Upper lobe of right lung (tissue), 1 donor: ENCODE data around the gene PDZD8. TPM values are rescaled to one million over a fixed set of nuclear protein-coding genes. Genes with fewer than 3 reads are reported as not detected.

Experiments
- ATAC-seq: fragments of 200-7000 bp; cut with Tn5 transposase; one replicate; pipeline ENCODE4 v1.9.1; 2020; ENCODE audit warnings: mild to moderate bottlenecking, moderate library complexity
- DNase-seq: peaks from one replicate; pipeline ENCODE4 v3.0.0-alpha.2; 2020
- H3K27ac ChIP-seq: fragments of 200-600 bp; one replicate; pipeline ENCODE4 v1.8.0; 2022
- H3K27me3 ChIP-seq: fragments of 200-600 bp; one replicate; pipeline ENCODE4 v1.8.0; 2022; ENCODE audit warnings: mild to moderate bottlenecking
- H3K36me3 ChIP-seq: fragments of 200-600 bp; one replicate; pipeline ENCODE4 v1.8.0; 2022
- H3K4me1 ChIP-seq: fragments of 200-600 bp; one replicate; pipeline ENCODE4 v1.8.0; 2022
- H3K4me3 ChIP-seq: fragments of 200-600 bp; one replicate; pipeline ENCODE4 v1.8.0; 2022; ENCODE audit warnings: mild to moderate bottlenecking
- H3K9me3 ChIP-seq: fragments of 200-600 bp; one replicate; pipeline ENCODE4 v1.8.0; 2022
- intact Hi-C: fragments of 100-400 bp; cut with DNase I; formaldehyde crosslinking; loops from one replicate; pipeline ENCODE4 v1.11.0; 2022
- total RNA-seq: library from RNA; stranded (reverse); fragmentation: NEBNext Ultra II Directional; extraction: Animal tissue kit (Norgen Biotek cat#: 25700); gene quantifications from one replicate; pipeline ENCODE4 v1.2.1, GENCODE V29; 2021
- TF ChIP-seq, protein P1 (sequence below): fragments of 200-600 bp; IDR thresholded peaks from one replicate; pipeline ENCODE4 v1.8.0; 2022; ENCODE audit warnings: antibody characterized with exemption
- donor health status: DM: no; HTN: yes; CAD: no; lungs with severe emphysema.

Gene PDZD8
- total RNA-seq, 1 donor from 2014 or later: 38.7 TPM

DNA sequence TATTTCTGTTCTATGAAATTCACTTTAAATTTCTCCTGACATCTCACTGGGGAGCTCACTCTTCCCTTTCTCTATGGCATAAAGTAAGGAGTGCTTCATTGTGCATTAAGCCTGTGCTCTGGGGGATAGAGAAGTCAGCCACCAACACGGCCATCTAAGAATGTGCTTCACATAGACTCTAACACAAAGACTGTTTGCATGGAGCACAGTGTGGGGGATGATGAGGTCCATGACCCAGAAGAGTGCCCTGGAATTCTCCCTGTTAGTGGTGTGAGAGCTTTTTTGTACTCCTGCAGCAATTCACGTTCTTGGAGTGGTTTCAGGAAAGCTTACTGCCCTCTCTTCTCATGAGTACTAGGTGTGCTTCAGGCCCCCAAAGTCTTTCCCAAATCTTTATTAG is 43.9 kb upstream of the PDZD8 start:
- H3K4me3 ChIP-seq: no peak overlapping the region
- H3K27ac ChIP-seq: no peak overlapping the region
- DNase-seq (no peak), ATAC-seq (no peak)
- H3K27me3 ChIP-seq: no peaks in the 10 kb centered on the region
- TF ChIP-seq, protein P1, sequence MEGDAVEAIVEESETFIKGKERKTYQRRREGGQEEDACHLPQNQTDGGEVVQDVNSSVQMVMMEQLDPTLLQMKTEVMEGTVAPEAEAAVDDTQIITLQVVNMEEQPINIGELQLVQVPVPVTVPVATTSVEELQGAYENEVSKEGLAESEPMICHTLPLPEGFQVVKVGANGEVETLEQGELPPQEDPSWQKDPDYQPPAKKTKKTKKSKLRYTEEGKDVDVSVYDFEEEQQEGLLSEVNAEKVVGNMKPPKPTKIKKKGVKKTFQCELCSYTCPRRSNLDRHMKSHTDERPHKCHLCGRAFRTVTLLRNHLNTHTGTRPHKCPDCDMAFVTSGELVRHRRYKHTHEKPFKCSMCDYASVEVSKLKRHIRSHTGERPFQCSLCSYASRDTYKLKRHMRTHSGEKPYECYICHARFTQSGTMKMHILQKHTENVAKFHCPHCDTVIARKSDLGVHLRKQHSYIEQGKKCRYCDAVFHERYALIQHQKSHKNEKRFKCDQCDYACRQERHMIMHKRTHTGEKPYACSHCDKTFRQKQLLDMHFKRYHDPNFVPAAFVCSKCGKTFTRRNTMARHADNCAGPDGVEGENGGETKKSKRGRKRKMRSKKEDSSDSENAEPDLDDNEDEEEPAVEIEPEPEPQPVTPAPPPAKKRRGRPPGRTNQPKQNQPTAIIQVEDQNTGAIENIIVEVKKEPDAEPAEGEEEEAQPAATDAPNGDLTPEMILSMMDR: no peak
- no peaks in the 10 kb centered on the region for H3K36me3 ChIP-seq
- intact Hi-C loops: no loop called here
- H3K9me3 ChIP-seq: no peaks in the 10 kb centered on the region
- no peaks in the 10 kb centered on the region for H3K4me1 ChIP-seq

DNA sequence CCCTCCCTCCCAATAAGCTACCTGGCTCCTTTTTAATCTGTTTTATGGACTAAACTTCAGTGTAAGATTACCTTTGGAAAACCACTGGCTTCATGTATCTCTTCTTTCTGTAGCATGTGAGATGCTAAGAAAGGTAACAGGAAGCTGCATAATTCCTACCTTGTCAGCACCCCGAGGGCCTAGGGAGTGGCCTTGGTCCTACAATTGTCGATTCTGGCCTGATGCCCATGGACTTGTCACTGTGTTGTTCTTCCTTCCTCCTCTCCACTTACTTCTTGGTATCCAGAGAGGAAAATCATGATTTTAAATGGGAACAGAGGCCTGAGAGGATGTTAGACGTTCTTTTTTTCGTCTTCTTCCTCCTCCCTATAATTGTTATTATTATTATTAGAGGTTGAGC is 42.9 kb upstream of the PDZD8 start:
- TF ChIP-seq, protein P1: no peak
- no peak overlapping the region for H3K4me3 ChIP-seq
- no peaks in the 10 kb centered on the region for H3K36me3 ChIP-seq
- ATAC-seq (no peak), DNase-seq (no peak)
- no peaks in the 10 kb centered on the region for H3K27me3 ChIP-seq
- intact Hi-C loops: no loop called here
- no peak overlapping the region for H3K27ac ChIP-seq
- H3K4me1 ChIP-seq: no peaks in the 10 kb centered on the region
- H3K9me3 ChIP-seq: no peaks in the 10 kb centered on the region

DNA sequence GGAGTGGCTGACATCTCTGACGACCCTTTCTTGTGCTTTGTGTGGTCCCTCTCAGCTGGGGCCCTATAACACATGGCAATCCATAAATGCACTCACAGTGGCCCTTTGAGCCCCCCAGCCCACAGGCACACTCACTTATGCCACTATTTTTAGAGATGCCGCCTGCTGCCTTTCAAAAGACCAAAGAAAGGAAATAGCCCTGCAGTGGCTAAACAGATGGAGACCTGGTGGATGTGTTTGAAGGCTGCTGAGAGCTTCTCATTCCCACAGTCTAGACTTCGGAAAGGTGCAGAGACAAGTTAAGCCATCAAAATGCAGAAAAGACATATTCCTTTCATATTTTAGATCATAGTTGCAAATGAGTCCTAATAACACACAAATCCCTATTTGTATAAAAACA is 42.0 kb upstream of the PDZD8 start:
- Histone ChIP-seq H3K9me3 (no peaks in the 10 kb centered on the region), H3K4me1 (no peaks in the 10 kb centered on the region), H3K4me3 (no peak overlapping the region), H3K27ac (no peak overlapping the region), H3K36me3 (no peaks in the 10 kb centered on the region), H3K27me3 (no peaks in the 10 kb centered on the region)
- DNase-seq: no peak
- ATAC-seq: no peak
- TF ChIP-seq, protein P1: no peak
- intact Hi-C loops: no loop called here

DNA sequence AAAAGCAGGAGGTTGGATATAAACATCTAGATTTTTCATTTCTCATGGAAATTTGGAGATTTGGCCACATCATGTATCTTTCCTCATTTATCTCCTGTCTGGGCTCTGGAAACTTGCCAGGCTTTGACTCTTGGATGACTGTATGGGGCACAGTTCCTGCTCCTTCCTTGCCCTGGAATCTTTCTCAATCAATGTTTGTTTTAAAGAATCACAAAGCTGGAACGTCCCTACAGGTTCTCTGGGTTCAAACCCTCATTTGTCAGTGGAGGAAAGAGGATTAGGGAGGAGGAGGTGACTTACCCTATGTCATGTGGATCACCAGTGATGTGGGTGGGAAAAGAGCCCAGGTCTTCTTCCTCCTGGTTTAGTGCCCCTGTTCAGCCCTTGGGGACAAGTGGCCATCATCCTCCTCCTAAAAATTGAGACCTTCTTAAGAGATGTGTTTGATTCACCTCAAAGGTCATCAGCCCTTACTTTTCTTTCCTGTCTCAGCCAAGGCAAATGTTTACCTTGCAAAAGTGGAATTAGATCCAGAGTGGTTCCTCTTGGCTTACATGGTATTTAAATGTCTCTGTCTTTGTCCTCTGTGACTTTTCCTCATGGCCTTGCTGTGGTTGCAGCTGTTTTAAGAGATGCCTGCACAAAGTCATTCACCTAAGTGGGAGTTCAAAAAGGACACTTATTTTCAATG is 38.8 kb upstream of the PDZD8 start:
- H3K4me1 ChIP-seq: no peaks in the 10 kb centered on the region
- H3K4me3 ChIP-seq: no peak overlapping the region
- no peak overlapping the region for H3K27ac ChIP-seq
- no peaks in the 10 kb centered on the region for H3K27me3 ChIP-seq
- TF ChIP-seq, protein P1: no peak
- no peak for DNase-seq
- ATAC-seq: no peak
- no peaks in the 10 kb centered on the region for H3K36me3 ChIP-seq
- intact Hi-C loops: no loop called here
- H3K9me3 ChIP-seq: no peaks in the 10 kb centered on the region

DNA sequence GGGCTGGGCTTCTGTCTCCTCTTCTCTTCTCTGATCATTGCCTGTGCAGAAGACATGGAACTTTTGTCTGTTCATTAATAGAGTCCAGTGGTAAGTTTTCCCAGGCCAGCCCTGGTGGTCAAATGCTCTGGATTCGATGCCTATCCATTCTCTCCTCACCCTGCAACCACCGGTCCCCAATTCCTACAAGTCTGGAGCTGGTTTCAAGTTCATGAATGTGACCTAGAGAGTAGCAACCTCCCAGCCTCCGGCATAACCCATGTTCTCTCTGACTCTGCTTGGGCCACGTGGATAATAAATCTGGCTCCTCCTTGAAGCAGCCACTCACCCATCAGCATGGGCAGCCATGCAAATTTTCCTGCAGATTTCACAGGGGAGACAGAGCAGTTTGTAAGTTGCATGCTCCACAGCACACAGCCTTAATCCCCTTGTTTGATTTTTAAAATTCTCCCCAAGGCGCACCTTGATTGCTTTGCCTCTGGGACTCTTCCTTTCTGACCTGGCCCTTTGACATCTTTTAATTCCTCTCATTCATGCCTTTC is 37.3 kb upstream of the PDZD8 start:
- intact Hi-C loops: no loop called here

More for the DNA sequence above, 37.3 kb upstream of the PDZD8 start:
- no peaks in the 10 kb centered on the region for H3K36me3 ChIP-seq
- no peaks in the 10 kb centered on the region for H3K9me3 ChIP-seq
- no peak overlapping the region for H3K27ac ChIP-seq
- H3K27me3 ChIP-seq: no peaks in the 10 kb centered on the region
- H3K4me1 ChIP-seq: no peaks in the 10 kb centered on the region
- no peak for ATAC-seq
- no peak overlapping the region for H3K4me3 ChIP-seq
- TF ChIP-seq, protein P1: no peak
- no peak for DNase-seq
